ENCODE results near the gene OR2T5. TPM values are rescaled to one million over a fixed set of nuclear protein-coding genes. Genes with fewer than 3 reads are reported as not detected.
"Not testable (repeated sequence)": the region's sequence is repeated elsewhere in the genome, so short reads cannot be mapped to it uniquely, and the experiment has no call there.

The OR2T5 gene
- total RNA-seq, 1 experiment from 2014 or later, result not detected

DNA sequence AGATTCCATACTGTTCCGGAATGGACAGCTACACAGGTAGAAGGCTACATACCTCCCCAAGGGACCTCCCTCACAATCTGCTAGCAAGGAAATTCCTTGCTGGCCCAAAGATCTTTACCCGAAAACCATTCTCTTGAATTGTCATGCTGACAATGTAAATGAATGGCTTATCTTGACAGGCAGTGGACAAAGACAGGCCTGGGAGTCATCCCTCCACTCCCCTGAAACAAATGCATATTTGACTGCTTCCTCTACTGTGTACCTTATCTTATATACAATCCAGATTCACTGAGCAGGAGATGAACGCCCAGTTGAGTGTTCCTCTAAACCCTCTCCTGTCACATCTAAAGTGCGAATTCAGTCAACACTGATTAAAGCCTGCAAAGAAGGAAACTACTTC is 43.8 kb upstream of the OR2T5 start:
- RAD21 ChIA-PET (ENCODE audit: low non-redundant PET in 1 of 2, low total read pairs in 2 of 2, uncharacterized antibody in 2 of 2, unreplicated experiment in 2 of 2); DNase-seq (ENCODE audit: low read depth, low spot score); H2AFZ ChIP-seq (ENCODE audit: low read depth, low read length, poor library complexity, severe bottlenecking); CTCF ChIA-PET; H3K9me2 ChIP-seq (ENCODE audit: insufficient read depth); H3K4me1 ChIP-seq (ENCODE audit: control insufficient read depth in 1 of 2, insufficient read depth in 2 of 2, low read length in 2 of 2); BruUV-seq (replicated peaks); H3K4me3 ChIP-seq (replicated peaks in 1 of 2; ENCODE audit: low read depth in 1 of 2, low read length in 2 of 2); H3K9ac ChIP-seq (ENCODE audit: low read length); POLR2A ChIA-PET; H3K27me3 ChIP-seq (ENCODE audit: insufficient read depth, low read length); H3K4me2 ChIP-seq (ENCODE audit: low read length); intact Hi-C loops (cut with micrococcal nuclease); ATAC-seq; H3K79me2 ChIP-seq (ENCODE audit: insufficient read depth, low read length); H3K36me3 ChIP-seq (ENCODE audit: control insufficient read depth in 1 of 2, insufficient read depth in 2 of 2, low read length in 2 of 2); H4K20me1 ChIP-seq (ENCODE audit: insufficient read depth); H3K9me3 ChIP-seq (ENCODE audit: control insufficient read depth in 1 of 2, insufficient read depth in 1 of 2, low read depth in 1 of 2, low read length in 2 of 2); H3K27ac ChIP-seq (ENCODE audit: low read depth, low read length): not testable (repeated sequence)

DNA sequence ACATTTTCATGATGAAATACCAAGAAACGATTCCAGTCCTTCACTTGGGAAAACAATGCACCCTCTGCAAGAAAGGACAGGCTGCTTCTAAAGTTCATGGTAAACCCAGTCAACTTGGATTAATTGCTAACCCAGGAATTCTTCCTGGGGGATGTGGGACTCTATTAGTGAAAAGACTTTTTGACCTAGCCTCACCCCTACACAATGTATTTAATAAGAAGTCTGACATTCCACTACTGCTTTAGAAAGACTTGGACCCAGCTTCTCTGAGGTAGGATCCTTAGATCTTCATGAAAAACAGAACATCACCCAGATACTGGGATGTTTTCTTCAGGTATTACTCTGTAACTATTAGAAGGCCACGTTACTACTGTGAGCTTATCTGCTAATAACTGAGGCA is 43.0 kb upstream of the OR2T5 start, which contains the start of gene OR2T2:
OR2T2 (plus strand) TSS at position 239 of the 400 bp plus-strand sequence. CDS start 7,161 bp downstream, outside the sequence.
- H3K4me3 ChIP-seq (replicated peaks in 1 of 2; ENCODE audit: low read depth in 1 of 2, low read length in 2 of 2); CTCF ChIA-PET; H3K4me1 ChIP-seq (ENCODE audit: control insufficient read depth in 1 of 2, insufficient read depth in 2 of 2, low read length in 2 of 2); DNase-seq (ENCODE audit: low read depth, low spot score); BruUV-seq (replicated peaks); H3K27me3 ChIP-seq (ENCODE audit: insufficient read depth, low read length); H3K27ac ChIP-seq (ENCODE audit: low read depth, low read length); H3K9me2 ChIP-seq (ENCODE audit: insufficient read depth); POLR2A ChIA-PET; RAD21 ChIA-PET (ENCODE audit: low non-redundant PET in 1 of 2, low total read pairs in 2 of 2, uncharacterized antibody in 2 of 2, unreplicated experiment in 2 of 2); H3K36me3 ChIP-seq (ENCODE audit: control insufficient read depth in 1 of 2, insufficient read depth in 2 of 2, low read length in 2 of 2); ATAC-seq; H4K20me1 ChIP-seq (ENCODE audit: insufficient read depth); H2AFZ ChIP-seq (ENCODE audit: low read depth, low read length, poor library complexity, severe bottlenecking); H3K9ac ChIP-seq (ENCODE audit: low read length); H3K79me2 ChIP-seq (ENCODE audit: insufficient read depth, low read length); intact Hi-C loops (cut with micrococcal nuclease); H3K9me3 ChIP-seq (ENCODE audit: control insufficient read depth in 1 of 2, insufficient read depth in 1 of 2, low read depth in 1 of 2, low read length in 2 of 2); H3K4me2 ChIP-seq (ENCODE audit: low read length): not testable (repeated sequence)

DNA sequence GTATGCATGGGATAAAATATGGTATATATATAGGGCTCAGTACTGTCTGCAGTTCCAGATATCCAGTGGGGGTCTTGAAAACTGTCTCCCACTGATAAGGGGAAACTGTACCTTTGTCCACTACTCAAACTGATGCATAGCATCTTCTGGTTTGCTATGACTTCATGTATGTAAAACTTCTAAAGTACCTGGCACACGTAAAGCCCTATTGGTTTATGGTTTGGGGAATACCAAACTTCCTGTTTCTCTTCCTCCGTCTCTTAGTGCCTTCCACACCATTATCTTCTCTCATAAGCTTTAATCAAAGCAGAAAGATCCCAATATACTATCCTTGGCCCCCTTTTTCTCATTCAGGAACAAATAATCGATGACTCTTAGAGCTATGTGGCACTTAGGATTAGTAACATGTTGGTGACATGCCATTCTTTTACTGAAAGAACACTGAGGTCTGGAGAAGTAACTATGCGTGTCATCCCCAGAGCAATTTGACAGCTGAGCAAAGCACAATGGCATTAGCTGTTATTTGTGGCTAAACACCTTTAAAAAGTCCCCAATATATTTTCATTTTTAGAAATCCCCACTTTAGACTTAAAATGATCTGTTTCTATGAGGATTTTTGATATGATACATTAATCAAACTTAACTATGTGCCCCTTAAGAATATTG is 39.8 kb upstream of the OR2T5 start:
- BruUV-seq (replicated peaks); RAD21 ChIA-PET (ENCODE audit: low non-redundant PET in 1 of 2, low total read pairs in 2 of 2, uncharacterized antibody in 2 of 2, unreplicated experiment in 2 of 2): not testable (repeated sequence)

DNA sequence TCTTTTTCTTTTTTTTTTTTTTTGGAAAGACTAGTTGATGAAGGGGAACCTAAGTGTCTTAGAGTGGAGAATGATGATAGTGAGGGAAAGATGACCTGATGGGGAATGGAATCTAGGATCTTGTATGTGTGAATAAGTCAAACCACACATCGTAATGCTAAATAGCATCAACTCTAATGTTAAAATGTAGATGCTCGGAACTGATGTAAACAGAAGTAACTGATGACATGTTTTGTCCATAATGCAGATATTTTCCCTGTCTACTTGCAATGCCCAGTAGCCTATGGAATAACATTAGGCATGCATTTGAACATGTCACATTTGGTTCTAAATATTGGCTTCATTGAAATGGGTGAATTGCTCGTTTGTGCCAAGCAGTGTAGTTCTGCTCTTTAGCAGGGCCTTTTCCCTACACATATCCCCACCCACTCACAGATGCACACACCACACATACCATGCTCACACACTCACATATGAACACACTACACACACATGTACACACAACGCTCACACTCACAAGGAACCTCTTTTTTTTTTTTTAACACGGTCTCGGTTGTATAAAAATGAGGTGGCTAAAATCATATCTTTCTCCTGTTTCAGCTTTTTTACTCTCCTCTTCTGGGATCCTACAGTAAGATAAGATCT is 38.4 kb upstream of the OR2T5 start:
- ATAC-seq; H2AFZ ChIP-seq (ENCODE audit: low read depth, low read length, poor library complexity, severe bottlenecking); H3K9ac ChIP-seq (ENCODE audit: low read length); BruUV-seq (replicated peaks); H3K79me2 ChIP-seq (ENCODE audit: insufficient read depth, low read length); CTCF ChIA-PET; H3K36me3 ChIP-seq (ENCODE audit: control insufficient read depth in 1 of 2, insufficient read depth in 2 of 2, low read length in 2 of 2); H3K4me1 ChIP-seq (ENCODE audit: control insufficient read depth in 1 of 2, insufficient read depth in 2 of 2, low read length in 2 of 2); H4K20me1 ChIP-seq (ENCODE audit: insufficient read depth); H3K27ac ChIP-seq (ENCODE audit: low read depth, low read length); H3K4me3 ChIP-seq (replicated peaks in 1 of 2; ENCODE audit: low read depth in 1 of 2, low read length in 2 of 2); H3K4me2 ChIP-seq (ENCODE audit: low read length); H3K9me2 ChIP-seq (ENCODE audit: insufficient read depth); POLR2A ChIA-PET; RAD21 ChIA-PET (ENCODE audit: low non-redundant PET in 1 of 2, low total read pairs in 2 of 2, uncharacterized antibody in 2 of 2, unreplicated experiment in 2 of 2); intact Hi-C loops (cut with micrococcal nuclease); H3K27me3 ChIP-seq (ENCODE audit: insufficient read depth, low read length); DNase-seq (ENCODE audit: low read depth, low spot score); H3K9me3 ChIP-seq (ENCODE audit: control insufficient read depth in 1 of 2, insufficient read depth in 1 of 2, low read depth in 1 of 2, low read length in 2 of 2): not testable (repeated sequence)

More for the DNA sequence above, 39.8 kb upstream of the OR2T5 start:
- H3K79me2 ChIP-seq (ENCODE audit: insufficient read depth, low read length); CTCF ChIA-PET; H3K27me3 ChIP-seq (ENCODE audit: insufficient read depth, low read length); H3K36me3 ChIP-seq (ENCODE audit: control insufficient read depth in 1 of 2, insufficient read depth in 2 of 2, low read length in 2 of 2); H4K20me1 ChIP-seq (ENCODE audit: insufficient read depth); H3K9ac ChIP-seq (ENCODE audit: low read length); H3K4me1 ChIP-seq (ENCODE audit: control insufficient read depth in 1 of 2, insufficient read depth in 2 of 2, low read length in 2 of 2); POLR2A ChIA-PET; H3K4me2 ChIP-seq (ENCODE audit: low read length); ATAC-seq; H3K4me3 ChIP-seq (replicated peaks in 1 of 2; ENCODE audit: low read depth in 1 of 2, low read length in 2 of 2); H2AFZ ChIP-seq (ENCODE audit: low read depth, low read length, poor library complexity, severe bottlenecking); intact Hi-C loops (cut with micrococcal nuclease); H3K27ac ChIP-seq (ENCODE audit: low read depth, low read length); H3K9me3 ChIP-seq (ENCODE audit: control insufficient read depth in 1 of 2, insufficient read depth in 1 of 2, low read depth in 1 of 2, low read length in 2 of 2); H3K9me2 ChIP-seq (ENCODE audit: insufficient read depth); DNase-seq (ENCODE audit: low read depth, low spot score): not testable (repeated sequence)

All from HCT116 (cell line).